Stomach smooth muscle (tissue), 2 donors: Measurements from ENCODE around the gene TRPM1.

Experiments used
- H3K27ac ChIP-seq: one replicate; pipeline ENCODE4 v1.7.0; 2013; ENCODE audit warnings: mild to moderate bottlenecking, low read length, inconsistent platforms
- H3K27me3 ChIP-seq, 2 donors: one replicate each; pipeline ENCODE4 v1.7.0; 2013; ENCODE audit warnings: low read length in 2 of 2; ENCODE audit not compliant: insufficient read depth in 2 of 2, control insufficient read depth in 1 of 2
- H3K36me3 ChIP-seq, 2 donors: one replicate each; pipeline ENCODE4 v1.7.0; 2013; ENCODE audit warnings: low read length in 2 of 2; ENCODE audit not compliant: control insufficient read depth in 2 of 2, insufficient read depth in 2 of 2
- H3K4me1 ChIP-seq: one replicate; pipeline ENCODE4 v1.7.0; 2013; ENCODE audit warnings: low read length; ENCODE audit not compliant: control insufficient read depth, insufficient read depth
- H3K4me3 ChIP-seq, 2 donors: one replicate each; pipeline ENCODE4 v1.7.0; 2013; ENCODE audit warnings: low read length in 2 of 2
- H3K9ac ChIP-seq, 2 donors: one replicate each; pipeline ENCODE4 v1.7.0; 2013; ENCODE audit warnings: low read length in 2 of 2, mild to moderate bottlenecking in 1 of 2
- H3K9me3 ChIP-seq, 2 donors: one replicate each; pipeline ENCODE4 v1.7.0; 2013; ENCODE audit warnings: low read length in 2 of 2; ENCODE audit not compliant: control insufficient read depth in 2 of 2
- donor health status: healthy.
- donor health status: Pancreatic carcinoma.

The TRPM1 gene

DNA sequence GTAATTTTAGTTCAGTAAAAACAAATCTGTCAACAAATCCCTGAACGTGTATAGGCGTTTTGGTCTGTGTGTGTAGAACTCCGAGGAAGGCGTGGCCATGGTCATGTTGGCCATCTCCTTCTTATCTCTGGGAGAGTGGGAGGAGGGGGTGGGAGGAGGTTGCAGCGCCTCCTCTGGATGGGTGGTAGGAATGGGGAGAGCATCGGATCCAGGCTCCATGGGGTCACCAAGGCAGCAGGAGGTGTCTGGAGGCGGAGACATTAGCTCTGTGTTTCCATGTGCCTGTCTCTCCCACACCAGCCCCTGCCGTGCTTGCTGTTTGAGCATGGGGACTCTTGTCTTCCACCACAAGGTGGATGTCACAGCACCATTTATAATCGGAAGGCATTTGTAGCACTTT is 34.5 kb upstream of the TRPM1 start:
- H3K4me3 ChIP-seq = no peak overlapping the region
- no peaks in the 10 kb centered on the region for H3K4me1 ChIP-seq
- no peak overlapping the region for H3K9ac ChIP-seq
- no peaks in the 10 kb centered on the region for H3K27me3 ChIP-seq
- H3K36me3 ChIP-seq = no peaks in the 10 kb centered on the region
- H3K9me3 ChIP-seq = no peaks in the 10 kb centered on the region
- no peak overlapping the region for H3K27ac ChIP-seq

DNA sequence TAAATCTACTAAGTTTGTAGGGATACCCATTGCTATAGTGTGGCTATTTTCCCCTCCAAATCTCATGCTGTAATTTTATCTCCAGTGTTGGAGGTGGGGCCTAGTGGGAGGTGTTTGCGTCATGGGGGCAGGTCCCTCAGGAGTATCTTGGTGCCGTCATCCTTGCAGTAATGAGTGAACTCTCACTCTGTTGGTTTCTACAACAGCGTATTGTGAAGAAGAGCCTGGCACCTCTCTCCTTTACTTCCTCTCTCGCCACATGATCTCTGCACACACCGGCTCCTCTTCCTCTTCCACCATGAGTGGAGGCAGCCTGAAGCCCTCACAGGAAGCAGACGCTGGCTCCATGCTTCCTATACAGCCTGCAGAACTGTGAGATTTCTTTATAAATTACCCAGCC is 34.0 kb upstream of the TRPM1 start:
- no peak overlapping the region for H3K27ac ChIP-seq
- no peaks in the 10 kb centered on the region for H3K4me1 ChIP-seq
- H3K36me3 ChIP-seq = no peaks in the 10 kb centered on the region
- no peaks in the 10 kb centered on the region for H3K9me3 ChIP-seq
- H3K4me3 ChIP-seq = no peak overlapping the region
- no peaks in the 10 kb centered on the region for H3K27me3 ChIP-seq
- no peak overlapping the region for H3K9ac ChIP-seq

- Histone ChIP-seq H3K27ac (no peak overlapping the region), H3K4me3 (no peak overlapping the region), H3K4me1 (peaks cover 3% of the 10 kb centered on the region), H3K36me3 (no peaks in the 10 kb centered on the region), H3K9me3 (no peaks in the 10 kb centered on the region), H3K27me3 (peaks cover 2% of the 10 kb centered on the region in 2 donors), H3K9ac (no peak overlapping the region)
Measured at GRCh38 chr15:31133890-31134289, 32.4 kb upstream of the TRPM1 start.

GRCh38 chr15:31131853-31132375 is 30.4 kb upstream of the TRPM1 start:
- H3K4me3 ChIP-seq = no peak overlapping the region
- peaks cover 5% of the 10 kb centered on the region for H3K4me1 ChIP-seq
- H3K36me3 ChIP-seq = no peaks in the 10 kb centered on the region
- no peak overlapping the region for H3K27ac ChIP-seq
- H3K27me3 ChIP-seq = peaks cover 2 to 4% of the 10 kb centered on the region in 2 donors
- no peak overlapping the region for H3K9ac ChIP-seq
- H3K9me3 ChIP-seq = no peaks in the 10 kb centered on the region

DNA sequence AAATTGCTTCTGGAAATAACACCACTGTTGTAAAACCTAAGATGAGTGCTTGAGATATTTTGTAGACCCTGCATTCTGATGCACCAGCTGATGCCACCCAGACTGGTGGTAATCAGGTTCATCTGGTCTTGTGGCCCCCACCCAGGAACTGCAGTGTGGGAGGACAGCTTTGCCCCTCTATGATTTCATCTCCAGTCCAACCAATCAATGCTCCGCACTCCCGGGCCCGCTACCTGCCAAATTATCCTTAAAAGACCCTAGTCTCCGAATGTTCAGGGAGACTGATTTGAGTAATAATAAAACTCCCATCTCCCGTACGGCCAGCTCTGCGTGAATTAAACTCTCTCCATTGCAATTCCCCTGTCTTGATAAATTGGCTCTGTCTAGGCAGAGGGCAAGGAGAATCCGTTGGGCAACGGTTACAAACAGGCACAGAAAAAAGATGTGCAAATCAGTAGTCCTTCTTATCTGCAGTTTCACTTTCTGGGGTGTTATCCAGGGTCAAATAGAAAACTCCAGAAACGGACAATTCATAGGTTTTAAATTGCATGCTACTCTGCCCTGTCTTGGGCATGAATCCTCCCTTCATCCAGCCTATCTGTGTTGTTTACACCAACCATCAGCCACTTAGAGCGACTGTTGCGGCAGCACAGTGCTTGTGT is 29.2 kb upstream of the TRPM1 start:
- Histone ChIP-seq H3K36me3 (no peaks in the 10 kb centered on the region), H3K9ac (no peak overlapping the region), H3K4me1 (peaks cover 5% of the 10 kb centered on the region), H3K4me3 (peak overlapping the region in 1 of 2 donors; percentile 40), H3K27me3 (peaks cover 2 to 4% of the 10 kb centered on the region in 2 donors), H3K27ac (no peak overlapping the region), H3K9me3 (no peaks in the 10 kb centered on the region)

DNA sequence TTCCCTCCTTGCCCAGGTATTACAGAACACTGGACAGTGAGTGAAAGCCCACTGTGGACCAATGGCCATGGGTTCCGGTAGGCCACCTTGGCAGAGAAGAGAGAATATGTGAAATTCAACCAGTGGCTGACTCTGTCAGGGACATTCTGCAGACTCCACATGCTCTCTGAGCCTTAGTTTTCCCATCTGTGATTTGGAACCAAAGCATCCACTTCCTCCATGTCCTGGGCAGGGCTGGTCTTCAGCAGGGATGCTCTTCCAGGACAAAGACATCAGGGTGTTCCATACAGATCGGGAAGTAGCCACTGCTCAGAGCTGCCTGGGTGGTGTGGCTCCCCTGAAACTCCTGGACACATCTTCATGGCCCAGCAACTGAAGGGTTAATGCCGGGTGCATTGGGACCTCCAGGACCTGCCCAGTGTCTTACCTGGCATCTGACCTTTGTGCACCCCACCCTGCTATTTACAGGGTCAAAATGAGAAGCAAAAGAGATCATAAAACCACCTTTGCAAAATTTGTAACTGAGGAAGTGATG is 28.3 kb upstream of the TRPM1 start:
- H3K9ac ChIP-seq = no peak overlapping the region

DNA sequence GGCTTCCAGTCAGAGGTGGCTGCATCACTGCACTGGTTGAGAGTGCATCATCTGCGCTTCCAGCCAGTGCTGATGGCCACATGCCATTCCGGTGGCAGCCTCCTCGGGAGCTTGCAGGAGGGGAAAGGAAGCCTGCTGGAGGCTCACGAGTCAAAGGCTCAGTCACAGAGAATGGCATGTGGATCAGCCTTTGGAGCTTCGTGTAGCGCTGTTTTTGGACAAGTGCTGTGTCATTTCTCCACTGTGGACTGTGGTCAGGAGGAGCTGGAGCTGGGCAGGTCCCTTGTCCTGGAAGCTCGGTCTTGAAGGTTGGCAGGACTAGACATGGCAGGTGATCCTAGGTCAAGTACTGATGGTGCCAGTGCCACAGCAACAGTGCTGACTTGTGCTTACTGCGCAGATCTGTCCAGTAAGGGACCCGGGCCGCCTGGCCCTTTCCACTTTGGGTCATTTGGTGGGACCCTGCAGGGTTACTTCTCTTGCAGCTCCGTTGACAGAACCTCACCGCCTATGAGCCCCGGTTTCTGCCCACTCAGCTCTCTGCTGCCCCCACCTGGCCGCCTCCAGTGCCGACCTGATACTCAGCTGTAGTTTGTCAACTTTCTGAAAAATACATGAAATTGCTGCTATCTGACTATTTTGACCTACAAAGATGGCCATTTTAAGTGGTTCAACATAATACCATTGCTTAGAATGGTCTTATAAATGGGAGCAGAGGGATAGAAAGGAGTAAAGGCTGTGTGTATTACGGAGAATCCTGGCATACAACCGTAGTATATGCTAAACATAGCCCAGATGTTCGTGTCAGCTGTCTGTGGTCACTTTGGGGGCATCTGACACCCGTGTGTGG is 27.6 kb upstream of the TRPM1 start:
- peaks cover 2 to 4% of the 10 kb centered on the region in 2 donors for H3K27me3 ChIP-seq
- H3K27ac ChIP-seq = no peak overlapping the region
- no peak overlapping the region for H3K9ac ChIP-seq
- no peaks in the 10 kb centered on the region for H3K9me3 ChIP-seq
- no peak overlapping the region for H3K4me3 ChIP-seq
- H3K4me1 ChIP-seq = peaks cover 5% of the 10 kb centered on the region
- H3K36me3 ChIP-seq = no peaks in the 10 kb centered on the region

More for the DNA sequence above, 28.3 kb upstream of the TRPM1 start:
- H3K27ac ChIP-seq = no peak overlapping the region
- H3K4me3 ChIP-seq = no peak overlapping the region
- no peaks in the 10 kb centered on the region for H3K9me3 ChIP-seq
- peaks cover 2 to 4% of the 10 kb centered on the region in 2 donors for H3K27me3 ChIP-seq
- H3K36me3 ChIP-seq = no peaks in the 10 kb centered on the region
- H3K4me1 ChIP-seq = peaks cover 5% of the 10 kb centered on the region

GRCh38 chr15:31128477-31128876 is 27.0 kb upstream of the TRPM1 start:
- H3K27me3 ChIP-seq = peaks cover 2 to 4% of the 10 kb centered on the region in 2 donors
- H3K36me3 ChIP-seq = no peaks in the 10 kb centered on the region
- H3K4me3 ChIP-seq = no peak overlapping the region
- H3K27ac ChIP-seq = no peak overlapping the region
- no peak overlapping the region for H3K9ac ChIP-seq
- peaks cover 5% of the 10 kb centered on the region for H3K4me1 ChIP-seq
- H3K9me3 ChIP-seq = no peaks in the 10 kb centered on the region

DNA sequence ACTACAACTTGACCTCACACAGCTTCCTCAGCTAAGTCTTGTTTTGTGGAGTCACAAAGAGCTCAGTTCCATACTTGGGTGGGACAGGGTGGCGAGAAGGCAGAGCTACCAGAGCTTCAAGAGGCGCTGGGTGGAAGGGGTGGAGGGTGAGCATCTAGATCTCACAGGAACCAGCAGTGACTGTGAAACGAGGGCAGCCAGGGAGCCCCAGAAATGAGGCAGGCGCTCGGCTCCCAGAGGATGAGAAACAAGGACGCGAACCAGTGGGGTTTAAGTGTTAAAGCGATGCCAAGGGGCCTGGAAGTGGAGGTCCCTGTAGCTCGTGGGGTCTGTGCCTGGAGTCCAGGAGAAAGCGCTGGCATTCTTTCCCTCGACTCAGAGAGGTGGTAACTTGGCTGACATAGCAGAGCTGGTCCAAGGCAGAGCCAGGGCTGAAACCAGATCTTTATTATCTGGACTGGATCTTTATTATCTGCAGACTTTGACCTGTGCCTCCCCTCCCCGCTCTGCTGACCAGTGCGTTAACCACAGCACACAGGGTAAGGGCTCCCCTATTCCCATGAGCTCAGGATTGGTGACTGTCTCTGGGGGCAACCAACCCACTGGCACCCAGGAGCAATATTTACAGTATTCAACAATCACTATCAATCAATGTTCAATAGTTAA is 26.2 kb upstream of the TRPM1 start:
- Histone ChIP-seq H3K27ac (no peak overlapping the region), H3K27me3 (peaks cover 2 to 4% of the 10 kb centered on the region in 2 donors), H3K4me1 (peaks cover 5% of the 10 kb centered on the region), H3K36me3 (no peaks in the 10 kb centered on the region), H3K4me3 (no peak overlapping the region), H3K9me3 (no peaks in the 10 kb centered on the region), H3K9ac (no peak overlapping the region)

- H3K9ac ChIP-seq = no peak overlapping the region
- H3K36me3 ChIP-seq = no peaks in the 10 kb centered on the region
- peaks cover 5% of the 10 kb centered on the region for H3K4me1 ChIP-seq
- no peak overlapping the region for H3K27ac ChIP-seq
- H3K9me3 ChIP-seq = peaks cover 0 to 2% of the 10 kb centered on the region in 2 donors
- no peak overlapping the region for H3K4me3 ChIP-seq
- H3K27me3 ChIP-seq = peaks cover 2 to 4% of the 10 kb centered on the region in 2 donors
Measured at GRCh38 chr15:31125061-31125460, 23.5 kb upstream of the TRPM1 start.
